HG03097 (cell line): ENCODE results near the gene STK32C.

Experiments
- ATAC-seq: cut with Tn5 transposase; IDR thresholded peaks from one replicate; pipeline ENCODE4 v1.9.1; 2021; ENCODE audit not compliant: unreplicated experiment, low FRiP score

STK32C gene

GRCh38 chr10:132250481-132251475 lies 57.0 kb downstream of the STK32C start:
- no peak for ATAC-seq

GRCh38 chr10:132249824-132250375 lies 57.9 kb downstream of the STK32C start:
- ATAC-seq, result no peak

GRCh38 chr10:132249226-132249724 lies 58.5 kb downstream of the STK32C start:
- no peak for ATAC-seq

GRCh38 chr10:132248455-132249225 lies 59.1 kb downstream of the STK32C start:
- no peak for ATAC-seq

- ATAC-seq, result no peak
These were observed 59.8 kb downstream of the STK32C start for GRCh38 chr10:132247943-132248342.

GRCh38 chr10:132246296-132246695 lies 61.5 kb downstream of the STK32C start:
- no peak for ATAC-seq

GRCh38 chr10:132245056-132245455 lies 62.7 kb downstream of the STK32C start:
- ATAC-seq, result no peak

- no peak for ATAC-seq
These were observed 64.1 kb downstream of the STK32C start for GRCh38 chr10:132243626-132244025.

- ATAC-seq, result no peak
These were observed 64.6 kb downstream of the STK32C start for GRCh38 chr10:132243141-132243540.

GRCh38 chr10:132242103-132242840 lies 65.5 kb downstream of the STK32C start:
- no peak for ATAC-seq

GRCh38 chr10:132241496-132241895 lies 66.3 kb downstream of the STK32C start:
- no peak for ATAC-seq

- no peak for ATAC-seq
These were observed 66.7 kb downstream of the STK32C start for GRCh38 chr10:132241086-132241485.

GRCh38 chr10:132240581-132240980 lies 67.2 kb downstream of the STK32C start:
- ATAC-seq, result no peak

- ATAC-seq, result no peak
These were observed 67.6 kb downstream of the STK32C start for GRCh38 chr10:132240156-132240555.

- ATAC-seq, result no peak
These were observed 68.4 kb downstream of the STK32C start for GRCh38 chr10:132239126-132240031.

- ATAC-seq, result no peak
These were observed 69.2 kb downstream of the STK32C start for GRCh38 chr10:132238371-132239125.

- ATAC-seq, result no peak
These were observed 69.9 kb downstream of the STK32C start for GRCh38 chr10:132237871-132238270.

- no peak for ATAC-seq
These were observed 70.4 kb downstream of the STK32C start for GRCh38 chr10:132237396-132237795.

GRCh38 chr10:132236881-132237280 lies 70.9 kb downstream of the STK32C start:
- no peak for ATAC-seq
